HPDE6-E6E7 (cell line): Measurements from ENCODE around the gene WBP2.
A peak's percentile ranks its signal among the peaks of the same experiment; 100 is the strongest.
"Not testable (repeated sequence)": the region's sequence is repeated elsewhere in the genome, so short reads cannot be mapped to it uniquely, and the experiment has no call there.

Source experiments
- DNase-seq: peaks from one replicate; pipeline ENCODE4 v3.0.0; 2011; ENCODE audit warnings: missing footprints; ENCODE audit errors: extremely low spot score

Gene WBP2

DNA sequence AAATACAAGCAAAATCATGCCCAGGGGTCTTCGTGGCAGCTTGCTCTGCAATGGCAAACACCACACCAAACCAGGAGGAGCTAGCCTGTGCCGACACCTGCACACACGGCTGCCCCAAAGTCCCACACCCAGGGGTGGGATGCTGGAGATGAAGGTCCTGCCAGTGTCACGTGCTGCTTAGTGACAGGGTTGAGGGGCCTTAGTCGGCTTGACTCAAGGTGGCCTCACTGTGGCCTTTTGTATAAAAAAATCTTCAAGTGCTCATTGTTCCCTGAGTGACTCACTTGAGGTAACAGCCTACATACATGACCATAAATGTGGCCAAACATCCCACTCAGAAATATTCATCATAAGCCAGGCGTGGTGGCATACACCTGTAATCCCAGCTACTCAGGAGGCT is 34.3 kb upstream of the WBP2 start:
- no peak for DNase-seq

GRCh38 chr17:75888484-75888883 is 33.3 kb upstream of the WBP2 start:
- no peak for DNase-seq

DNA sequence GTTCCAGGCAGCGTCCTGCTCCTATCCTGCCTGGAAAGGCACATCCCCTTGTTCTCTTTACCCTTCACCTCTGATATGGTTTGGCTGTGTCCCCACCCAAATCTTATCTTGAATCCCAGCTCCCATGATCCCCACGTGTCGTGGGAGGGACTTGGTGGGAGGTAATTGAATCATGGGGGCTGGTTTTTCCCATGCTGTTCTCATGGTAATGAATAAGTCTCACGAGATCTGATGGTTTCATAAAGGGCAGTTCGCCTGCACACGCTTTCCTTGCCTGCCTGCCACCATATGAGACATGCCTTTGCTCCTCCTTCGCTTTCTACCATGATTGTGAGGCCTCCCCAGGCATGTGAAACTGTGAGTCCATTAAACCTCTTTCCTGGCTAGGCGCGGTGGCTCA is 30.7 kb upstream of the WBP2 start:
- not testable (repeated sequence) for DNase-seq

DNA sequence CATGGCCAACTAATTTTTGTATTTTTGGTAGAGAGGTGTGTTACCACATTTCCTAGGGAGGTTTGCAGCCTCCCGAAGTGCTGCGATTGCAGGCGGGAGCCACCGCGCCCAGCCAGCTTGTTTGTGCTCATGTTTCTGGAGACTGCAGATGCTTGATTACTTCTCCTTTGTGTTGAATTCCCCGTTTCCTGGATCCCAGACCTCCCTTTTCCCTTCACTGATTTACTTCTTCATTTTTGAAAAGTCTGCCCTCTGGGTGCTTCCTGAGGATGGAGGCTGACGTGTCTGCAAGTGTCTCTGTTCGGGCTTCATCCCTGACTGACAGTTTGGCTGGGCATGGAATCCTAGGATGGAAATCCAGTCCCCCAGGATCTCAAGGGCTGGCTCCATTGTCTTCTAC is 30.3 kb upstream of the WBP2 start:
- DNase-seq, result no peak

DNA sequence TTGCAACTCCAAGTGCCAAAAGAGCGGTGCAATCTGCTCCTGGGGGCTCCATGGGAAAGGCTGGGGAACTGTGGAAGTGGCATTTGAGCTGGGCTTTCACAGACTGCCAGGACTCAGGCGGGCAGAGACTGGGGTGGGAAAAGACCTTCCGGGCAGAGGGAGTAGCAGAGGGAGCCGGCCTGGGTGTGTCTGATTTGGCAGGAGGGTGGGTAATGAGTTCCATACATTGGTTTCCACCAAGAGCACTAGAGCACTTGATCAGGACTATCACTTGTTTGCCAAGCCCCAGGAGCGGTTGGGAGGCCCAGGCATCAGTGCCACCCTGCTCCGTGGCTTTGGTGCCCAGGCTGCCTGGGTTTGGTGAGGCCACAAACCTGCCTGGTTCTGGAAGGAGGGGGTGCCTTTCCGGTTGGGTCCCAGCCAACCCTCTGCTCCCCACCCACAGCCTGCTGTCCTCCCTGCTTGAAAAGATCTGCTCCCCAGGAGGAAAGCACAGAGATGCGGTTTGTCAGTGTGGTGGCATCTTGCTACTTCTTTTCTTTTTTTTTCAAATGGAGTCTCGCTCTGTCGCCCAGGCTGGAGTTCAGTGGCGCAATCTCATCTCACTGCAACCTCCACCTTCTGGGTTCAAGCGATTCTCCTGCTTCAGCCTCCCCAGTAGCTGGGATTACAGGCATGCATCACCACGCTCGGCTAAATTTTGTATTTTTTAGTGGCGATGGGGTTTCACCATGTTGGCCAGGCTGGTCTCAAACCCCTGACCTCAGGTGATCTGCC is 26.7 kb upstream of the WBP2 start:
- DNase-seq, result no peak

DNA sequence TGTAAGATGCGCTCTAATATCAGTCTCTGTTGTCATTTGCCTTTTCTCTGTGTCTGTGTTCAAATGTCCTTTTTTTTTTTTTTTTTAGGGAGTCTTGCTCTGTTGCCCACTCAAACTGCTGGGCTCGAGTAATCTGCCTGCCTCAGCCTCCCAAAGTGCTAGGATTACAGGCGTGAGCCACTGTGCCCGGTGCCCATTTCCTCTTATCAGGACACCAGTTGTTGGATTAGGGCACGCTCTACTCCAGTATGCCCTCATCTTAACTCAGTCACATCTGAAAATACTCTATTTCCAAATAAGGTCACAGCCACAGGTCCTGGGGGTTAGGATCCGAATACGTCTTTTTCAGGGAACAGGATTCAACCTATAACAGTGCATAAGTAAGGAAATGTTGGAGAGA is 25.1 kb upstream of the WBP2 start:
- DNase-seq, result no peak

- DNase-seq, result peak; percentile 57
These were observed 23.3 kb upstream of the WBP2 start, which contains the start of gene TRIM47 for GRCh38 chr17:75878174-75878998. Gene TRIM47, minus strand, starts transcription at chr17:75878581. Its CDS starts 33 bp downstream, at chr17:75878548.

GRCh38 chr17:75877752-75878173 is 22.6 kb upstream of the WBP2 start:
- DNase-seq, result peak; percentile 64

- peak; percentile 53 for DNase-seq
These were observed 22.0 kb upstream of the WBP2 start for GRCh38 chr17:75876938-75877751.

GRCh38 chr17:75876190-75876937 is 21.2 kb upstream of the WBP2 start:
- DNase-seq, result peak; percentile 79

- DNase-seq, result no peak
These were observed 20.7 kb upstream of the WBP2 start for GRCh38 chr17:75875940-75876189.

DNA sequence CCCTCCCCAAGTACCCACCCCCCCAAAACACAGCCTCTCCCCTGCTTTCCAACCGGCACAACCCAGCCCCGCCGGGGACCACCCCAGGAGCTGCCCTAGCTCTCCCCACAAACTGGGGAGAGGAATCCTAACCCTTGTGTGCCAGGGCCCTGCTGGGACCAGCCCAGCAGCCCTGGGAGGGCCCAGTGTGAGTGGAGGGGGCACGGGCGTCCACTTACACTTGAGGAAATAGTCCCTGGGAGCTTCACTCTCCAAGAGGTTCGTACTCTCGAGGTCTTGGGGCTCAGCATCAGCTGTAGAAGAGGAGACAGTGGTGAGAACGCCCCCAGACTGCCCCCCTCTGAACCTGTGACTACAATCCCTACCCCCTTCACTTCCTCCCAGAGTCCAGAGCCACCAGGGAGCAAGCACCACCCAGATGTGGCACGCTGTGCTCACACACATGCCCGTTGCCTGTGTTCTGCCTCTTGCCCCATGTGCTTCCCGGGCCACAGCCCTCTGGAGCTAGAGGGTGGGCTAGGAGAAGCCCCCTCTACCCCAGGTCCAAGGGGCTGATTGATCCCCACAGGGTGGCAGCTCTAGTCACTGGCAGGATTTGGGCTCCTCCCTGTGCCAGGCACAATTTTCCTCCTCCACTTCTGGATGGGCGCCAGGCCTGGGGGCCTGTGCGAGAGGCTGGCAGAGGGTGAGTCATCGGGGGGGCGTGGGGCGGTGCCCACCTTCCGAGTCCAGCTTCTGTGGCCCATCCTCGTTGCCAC is 20.2 kb upstream of the WBP2 start:
- no peak for DNase-seq

GRCh38 chr17:75874323-75875181 is 19.4 kb upstream of the WBP2 start:
- DNase-seq, result no peak

DNA sequence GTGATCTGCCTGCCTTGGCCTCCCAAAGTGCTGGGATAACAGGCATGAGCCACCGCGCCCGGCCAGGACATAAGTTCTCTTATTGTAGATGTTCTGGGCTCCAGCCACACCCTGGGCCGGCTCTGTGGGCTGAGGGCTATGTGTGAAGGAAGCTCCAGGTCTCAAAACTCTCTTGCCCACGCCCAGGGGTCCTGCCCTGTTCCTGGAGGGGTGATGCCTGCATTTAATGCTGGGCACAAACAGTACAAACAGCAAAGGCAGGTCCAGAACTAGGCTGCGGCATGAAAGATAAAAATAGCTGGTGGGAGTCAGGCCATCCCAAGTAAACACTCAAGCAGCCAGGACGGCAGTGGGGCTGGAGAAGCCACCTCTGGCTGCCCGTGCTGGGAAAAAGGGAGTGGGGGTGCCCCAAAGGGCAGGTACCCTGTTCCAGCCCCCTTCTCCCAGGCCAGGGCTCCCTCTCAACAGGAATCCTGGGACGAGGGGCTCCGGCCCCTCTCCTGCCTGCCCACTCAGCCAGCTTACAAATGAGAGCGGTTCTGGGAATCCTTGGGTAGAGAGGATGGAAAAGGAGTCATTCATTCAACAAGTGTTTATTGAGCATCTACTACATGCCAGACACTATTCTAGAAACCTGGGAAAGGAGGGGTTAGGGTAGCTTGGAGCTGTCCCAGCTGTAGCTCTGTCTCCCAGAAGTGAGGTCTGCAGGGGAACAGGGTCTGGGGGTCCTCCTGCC is 18.6 kb upstream of the WBP2 start:
- no peak for DNase-seq

GRCh38 chr17:75872434-75873351 is 17.6 kb upstream of the WBP2 start:
- peak; percentile 88 for DNase-seq

DNA sequence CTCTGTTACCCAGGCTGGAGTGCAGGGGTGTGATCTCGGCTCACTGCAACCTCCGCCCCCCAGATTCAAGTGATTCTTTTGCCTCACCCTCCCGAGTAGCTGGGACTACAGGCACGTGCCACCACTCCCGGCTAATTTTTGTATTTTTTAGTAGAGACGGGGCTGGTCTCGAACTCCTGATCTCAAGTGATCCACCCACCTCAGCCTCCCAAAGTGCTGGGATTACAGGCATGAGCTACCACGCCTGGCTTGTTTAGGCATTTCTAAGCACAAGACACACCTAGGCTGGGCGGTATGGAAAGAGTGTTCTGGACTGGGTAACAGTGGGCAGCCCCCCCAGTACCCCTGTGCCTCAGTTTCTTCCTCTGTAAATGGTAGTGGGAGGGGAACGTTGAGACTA is 15.1 kb upstream of the WBP2 start:
- DNase-seq, result not testable (repeated sequence)

- DNase-seq, result no peak
These were observed 14.4 kb upstream of the WBP2 start for GRCh38 chr17:75869282-75870141.
